ENCODE data around the gene C2orf42. TPM values are rescaled to one million over a fixed set of nuclear protein-coding genes. Genes with fewer than 3 reads are reported as not detected.
"Not testable (repeated sequence)": the region's sequence is repeated elsewhere in the genome, so short reads cannot be mapped to it uniquely, and the experiment has no call there.

The C2orf42 gene
- polyA plus RNA-seq: 1 to 10 TPM; 2.8 to 2.9 TPM

GRCh38 chr2:70190418-70191243 is at the start of gene C2orf42:
Gene C2orf42 (minus strand): TSS chr2:70191019. CDS start chr2:70181985, 9,034 bp downstream.
- Histone ChIP-seq H3K36me3 (ENCODE audit: control insufficient read depth in 2 of 2, insufficient read depth in 2 of 2, low read length in 1 of 2) (no peaks in the 10 kb centered on the region), H3K27ac (ENCODE audit: low read depth in 2 of 2, low read length in 1 of 2) (peak within 1 kb of the TSS; percentile 97 to 100), H3K9me3 (ENCODE audit: control insufficient read depth in 2 of 2, insufficient read depth in 1 of 2, low read depth in 1 of 2, low read length in 1 of 2) (no peaks in the 10 kb centered on the region), H3K4me3 (ENCODE audit: low read depth in 1 of 2, low read length in 2 of 2) (peak within 1 kb of the TSS; percentile 69 to 96), H3K4me1 (ENCODE audit: control insufficient read depth in 2 of 2, insufficient read depth in 2 of 2, low read length in 1 of 2) (no peaks in the 10 kb centered on the region), H3K27me3 (ENCODE audit: control insufficient read depth in 1 of 2, insufficient read depth in 2 of 2, low read length in 2 of 2) (no peaks in the 10 kb centered on the region)
- 1% methylated on average over 57 to 60 of the region's 60 CpGs for WGBS, 2 donors

GRCh38 chr2:70240599-70240998 is 49.8 kb upstream of the C2orf42 start:
- Histone ChIP-seq H3K4me1 (ENCODE audit: control insufficient read depth in 2 of 2, insufficient read depth in 2 of 2, low read length in 1 of 2) (no peaks in the 10 kb centered on the region), H3K27ac (ENCODE audit: low read depth in 2 of 2, low read length in 1 of 2) (no peak overlapping the region), H3K27me3 (ENCODE audit: control insufficient read depth in 1 of 2, insufficient read depth in 2 of 2, low read length in 2 of 2) (no peaks in the 10 kb centered on the region), H3K9me3 (ENCODE audit: control insufficient read depth in 2 of 2, insufficient read depth in 1 of 2, low read depth in 1 of 2, low read length in 1 of 2) (no peaks in the 10 kb centered on the region), H3K36me3 (ENCODE audit: control insufficient read depth in 2 of 2, insufficient read depth in 2 of 2, low read length in 1 of 2) (no peaks in the 10 kb centered on the region), H3K4me3 (ENCODE audit: low read depth in 1 of 2, low read length in 2 of 2) (no peak overlapping the region)
- WGBS, 2 donors: 92% methylated on average over 3 of the region's 3 CpGs

GRCh38 chr2:70233926-70234325 is 43.1 kb upstream of the C2orf42 start:
- Histone ChIP-seq H3K4me3 (ENCODE audit: low read depth in 1 of 2, low read length in 2 of 2) (no peak overlapping the region), H3K27ac (ENCODE audit: low read depth in 2 of 2, low read length in 1 of 2) (no peak overlapping the region), H3K27me3 (ENCODE audit: control insufficient read depth in 1 of 2, insufficient read depth in 2 of 2, low read length in 2 of 2) (no peaks in the 10 kb centered on the region), H3K36me3 (ENCODE audit: control insufficient read depth in 2 of 2, insufficient read depth in 2 of 2, low read length in 1 of 2) (peaks cover 0 to 5% of the 10 kb centered on the region in 2 donors), H3K4me1 (ENCODE audit: control insufficient read depth in 2 of 2, insufficient read depth in 2 of 2, low read length in 1 of 2) (no peaks in the 10 kb centered on the region), H3K9me3 (ENCODE audit: control insufficient read depth in 2 of 2, insufficient read depth in 1 of 2, low read depth in 1 of 2, low read length in 1 of 2) (no peaks in the 10 kb centered on the region)
- WGBS, 2 donors: 54 to 71% methylated on average over 3 of the region's 3 CpGs

- Histone ChIP-seq H3K4me1 (ENCODE audit: control insufficient read depth in 2 of 2, insufficient read depth in 2 of 2, low read length in 1 of 2) (no peaks in the 10 kb centered on the region), H3K4me3 (ENCODE audit: low read depth in 1 of 2, low read length in 2 of 2) (no peak overlapping the region), H3K9me3 (ENCODE audit: control insufficient read depth in 2 of 2, insufficient read depth in 1 of 2, low read depth in 1 of 2, low read length in 1 of 2) (no peaks in the 10 kb centered on the region), H3K27me3 (ENCODE audit: control insufficient read depth in 1 of 2, insufficient read depth in 2 of 2, low read length in 2 of 2) (no peaks in the 10 kb centered on the region), H3K27ac (ENCODE audit: low read depth in 2 of 2, low read length in 1 of 2) (no peak overlapping the region), H3K36me3 (ENCODE audit: control insufficient read depth in 2 of 2, insufficient read depth in 2 of 2, low read length in 1 of 2) (peaks cover 0 to 3% of the 10 kb centered on the region in 2 donors)
- WGBS, 2 donors: 87% methylated on average over 2 of the region's 2 CpGs
Measured at GRCh38 chr2:70226781-70227180, 36.0 kb upstream of the C2orf42 start.

GRCh38 chr2:70223305-70223704 is 32.5 kb upstream of the C2orf42 start:
- H3K27ac ChIP-seq (ENCODE audit: low read depth in 2 of 2, low read length in 1 of 2); H3K36me3 ChIP-seq (ENCODE audit: control insufficient read depth in 2 of 2, insufficient read depth in 2 of 2, low read length in 1 of 2); H3K4me1 ChIP-seq (ENCODE audit: control insufficient read depth in 2 of 2, insufficient read depth in 2 of 2, low read length in 1 of 2); H3K4me3 ChIP-seq (ENCODE audit: low read depth in 1 of 2, low read length in 2 of 2); H3K27me3 ChIP-seq (ENCODE audit: control insufficient read depth in 1 of 2, insufficient read depth in 2 of 2, low read length in 2 of 2); H3K9me3 ChIP-seq (ENCODE audit: control insufficient read depth in 2 of 2, insufficient read depth in 1 of 2, low read depth in 1 of 2, low read length in 1 of 2): not testable (repeated sequence)
- 95 to 96% methylated on average over 3 of the region's 3 CpGs for WGBS, 2 donors

- H3K36me3 ChIP-seq (ENCODE audit: control insufficient read depth in 2 of 2, insufficient read depth in 2 of 2, low read length in 1 of 2): peaks cover 0 to 4% of the 10 kb centered on the region in 2 donors
- no peaks in the 10 kb centered on the region for H3K9me3 ChIP-seq (ENCODE audit: control insufficient read depth in 2 of 2, insufficient read depth in 1 of 2, low read depth in 1 of 2, low read length in 1 of 2)
- H3K27me3 ChIP-seq (ENCODE audit: control insufficient read depth in 1 of 2, insufficient read depth in 2 of 2, low read length in 2 of 2): no peaks in the 10 kb centered on the region
- H3K4me3 ChIP-seq (ENCODE audit: low read depth in 1 of 2, low read length in 2 of 2): no peak overlapping the region
- H3K4me1 ChIP-seq (ENCODE audit: control insufficient read depth in 2 of 2, insufficient read depth in 2 of 2, low read length in 1 of 2): no peaks in the 10 kb centered on the region
- H3K27ac ChIP-seq (ENCODE audit: low read depth in 2 of 2, low read length in 1 of 2): no peak overlapping the region
- WGBS, 2 donors: 91% methylated on average over 3 of the region's 3 CpGs
Measured at GRCh38 chr2:70214953-70215549, 24.2 kb upstream of the C2orf42 start.

- no peaks in the 10 kb centered on the region for H3K27me3 ChIP-seq (ENCODE audit: control insufficient read depth in 1 of 2, insufficient read depth in 2 of 2, low read length in 2 of 2)
- WGBS, 2 donors: 98 to 100% methylated on average over 1 of the region's 1 CpG
- H3K4me1 ChIP-seq (ENCODE audit: control insufficient read depth in 2 of 2, insufficient read depth in 2 of 2, low read length in 1 of 2): no peaks in the 10 kb centered on the region
- H3K4me3 ChIP-seq (ENCODE audit: low read depth in 1 of 2, low read length in 2 of 2): no peak overlapping the region
- H3K9me3 ChIP-seq (ENCODE audit: control insufficient read depth in 2 of 2, insufficient read depth in 1 of 2, low read depth in 1 of 2, low read length in 1 of 2): no peaks in the 10 kb centered on the region
- peaks cover 0 to 4% of the 10 kb centered on the region in 2 donors for H3K36me3 ChIP-seq (ENCODE audit: control insufficient read depth in 2 of 2, insufficient read depth in 2 of 2, low read length in 1 of 2)
- H3K27ac ChIP-seq (ENCODE audit: low read depth in 2 of 2, low read length in 1 of 2): no peak overlapping the region
Measured at GRCh38 chr2:70214365-70214764, 23.5 kb upstream of the C2orf42 start.

GRCh38 chr2:70212298-70212932 is 21.6 kb upstream of the C2orf42 start:
- no peaks in the 10 kb centered on the region for H3K27me3 ChIP-seq (ENCODE audit: control insufficient read depth in 1 of 2, insufficient read depth in 2 of 2, low read length in 2 of 2)
- WGBS, 2 donors: 76% methylated on average over 3 of the region's 3 CpGs
- peak overlapping the region in 1 of 2 donors; percentile 44 for H3K27ac ChIP-seq (ENCODE audit: low read depth in 2 of 2, low read length in 1 of 2)
- H3K9me3 ChIP-seq (ENCODE audit: control insufficient read depth in 2 of 2, insufficient read depth in 1 of 2, low read depth in 1 of 2, low read length in 1 of 2): no peaks in the 10 kb centered on the region
- H3K4me1 ChIP-seq (ENCODE audit: control insufficient read depth in 2 of 2, insufficient read depth in 2 of 2, low read length in 1 of 2): no peaks in the 10 kb centered on the region
- no peak overlapping the region for H3K4me3 ChIP-seq (ENCODE audit: low read depth in 1 of 2, low read length in 2 of 2)
- H3K36me3 ChIP-seq (ENCODE audit: control insufficient read depth in 2 of 2, insufficient read depth in 2 of 2, low read length in 1 of 2): peaks cover 0 to 6% of the 10 kb centered on the region in 2 donors

- no peak overlapping the region for H3K4me3 ChIP-seq (ENCODE audit: low read depth in 1 of 2, low read length in 2 of 2)
- H3K9me3 ChIP-seq (ENCODE audit: control insufficient read depth in 2 of 2, insufficient read depth in 1 of 2, low read depth in 1 of 2, low read length in 1 of 2): no peaks in the 10 kb centered on the region
- WGBS, 2 donors: 87 to 90% methylated on average over 2 of the region's 2 CpGs
- H3K4me1 ChIP-seq (ENCODE audit: control insufficient read depth in 2 of 2, insufficient read depth in 2 of 2, low read length in 1 of 2): no peaks in the 10 kb centered on the region
- no peaks in the 10 kb centered on the region for H3K27me3 ChIP-seq (ENCODE audit: control insufficient read depth in 1 of 2, insufficient read depth in 2 of 2, low read length in 2 of 2)
- peaks cover 0 to 4% of the 10 kb centered on the region in 2 donors for H3K36me3 ChIP-seq (ENCODE audit: control insufficient read depth in 2 of 2, insufficient read depth in 2 of 2, low read length in 1 of 2)
- no peak overlapping the region for H3K27ac ChIP-seq (ENCODE audit: low read depth in 2 of 2, low read length in 1 of 2)
Measured at GRCh38 chr2:70211595-70211994, 20.8 kb upstream of the C2orf42 start.
